PC-3 (cell line): ENCODE results near the gene POSTN. TPM values are rescaled to one million over a fixed set of nuclear protein-coding genes. Genes with fewer than 3 reads are reported as not detected.

Experiments used
- ATAC-seq: fragments of 200-7000 bp; cut with Tn5 transposase; 2 replicates; pipeline ENCODE4 v1.9.1; 2020; ENCODE audit warnings: mild to moderate bottlenecking, moderate library complexity
- BruUV-seq: library from RNA; stranded (reverse); fragments of 400-500 nt; replicated peaks from 2 replicates; lab custom pipeline; 2021; lab: Mats Ljungman, UMichigan
- CTCF ChIA-PET: fragments of 300-600 bp; sonication (Branson Sonifier 250); formaldehyde crosslinking; loops from one replicate; lab custom pipeline; 2022; ENCODE audit warnings: antibody characterized with exemption; lab: Charles Lee
- POLR2A ChIA-PET: fragments of 300-600 bp; sonication (Branson Sonifier 250); formaldehyde crosslinking; loops from one replicate; lab custom pipeline; 2022; ENCODE audit warnings: antibody characterized with exemption; ENCODE audit not compliant: unreplicated experiment; lab: Charles Lee
- DNase-seq: peaks from one replicate; pipeline ENCODE4 v3.0.0-alpha.2; 2015
- H2AFZ ChIP-seq: fragments of 300-600 bp; sonication (generic); 2 replicates; pipeline ENCODE4 v1.6.0; 2016; ENCODE audit warnings: antibody characterized with exemption, low read length
- H3F3A ChIP-seq: fragments of 300-600 bp; sonication (generic); one replicate; pipeline ENCODE4 v1.6.0; 2017; ENCODE audit warnings: antibody characterized with exemption, low read length, control low read depth, mild to moderate bottlenecking; ENCODE audit not compliant: unreplicated experiment
- H3K27ac ChIP-seq: fragments of 300-600 bp; sonication (generic); 2 replicates; pipeline ENCODE4 v1.5.1; 2016; ENCODE audit warnings: mild to moderate bottlenecking, low read length
- H3K27me3 ChIP-seq: fragments of 300-600 bp; sonication (generic); 2 replicates; pipeline ENCODE4 v1.6.1; 2016; ENCODE audit warnings: low read length, mixed read lengths
- H3K36me3 ChIP-seq: fragments of 300-600 bp; sonication (generic); 2 replicates; pipeline ENCODE4 v1.6.1; 2016; ENCODE audit warnings: low read depth, mixed run types, low read length, mixed read lengths
- H3K4me1 ChIP-seq: fragments of 300-600 bp; sonication (generic); 2 replicates; pipeline ENCODE4 v1.5.1; 2016; ENCODE audit warnings: low read length; ENCODE audit not compliant: insufficient read depth
- H3K4me2 ChIP-seq: fragments of 300-600 bp; sonication (generic); 2 replicates; pipeline ENCODE4 v1.6.0; 2016; ENCODE audit warnings: low read length
- H3K4me3 ChIP-seq: fragments of 300-600 bp; sonication (generic); 2 replicates; pipeline ENCODE4 v1.5.1; 2016; ENCODE audit warnings: mild to moderate bottlenecking, low read length, mixed read lengths
- H3K79me2 ChIP-seq: fragments of 300-600 bp; sonication (generic); 2 replicates; pipeline ENCODE4 v1.6.1; 2017; ENCODE audit warnings: low read length, mixed read lengths
- H3K9ac ChIP-seq: fragments of 300-600 bp; sonication (generic); 2 replicates; pipeline ENCODE4 v1.6.0; 2016; ENCODE audit warnings: mild to moderate bottlenecking, low read length
- H3K9me2 ChIP-seq: fragments of 300-600 bp; sonication (generic); replicated peaks from 2 replicates; pipeline ENCODE4 v1.6.1; 2016; ENCODE audit warnings: mixed run types, low read length, mixed read lengths
- H3K9me3 ChIP-seq: fragments of 300-600 bp; sonication (generic); 2 replicates; pipeline ENCODE4 v1.6.1; 2016; ENCODE audit warnings: low read length, mixed read lengths
- H4K20me1 ChIP-seq: fragments of 300-600 bp; sonication (generic); 2 replicates; pipeline ENCODE4 v1.6.1; 2016; ENCODE audit warnings: low read length, mixed read lengths
- CTCF ChIP-seq: fragments of 300-600 bp; sonication (generic); conservative IDR thresholded peaks from 2 replicates; pipeline ENCODE4 v1.5.1; 2017; ENCODE audit warnings: antibody characterized with exemption, low read depth, mild to moderate bottlenecking, low read length
- EZH2 ChIP-seq: fragments of 300-600 bp; sonication (generic); IDR thresholded peaks from one replicate; pipeline ENCODE4 v1.6.1; 2017; ENCODE audit warnings: antibody characterized with exemption, mild to moderate bottlenecking, low read length; ENCODE audit not compliant: unreplicated experiment
- EZH2phosphoT487 ChIP-seq: fragments of 300-600 bp; sonication (generic); IDR thresholded peaks from 2 replicates; pipeline ENCODE4 v1.6.1; 2018; ENCODE audit warnings: mild to moderate bottlenecking, antibody characterized with exemption, low read length, borderline replicate concordance
- intact Hi-C: fragments of 100-400 bp; cut with micrococcal nuclease; formaldehyde crosslinking; loops from 2 replicates; pipeline ENCODE4 v1.9.0; 2023
- total RNA-seq: library from RNA; depleted of rRNA; stranded (reverse); fragments of >200 nt; gene quantifications from 2 replicates; pipeline ENCODE4 v1.2.3, GENCODE V29; 2014

Gene POSTN
- total RNA-seq, 1 experiment from 2014 or later: not detected

GRCh38 chr13:37544995-37545394 lies 53.6 kb downstream of the POSTN start:
- ATAC-seq: no peak
- POLR2A ChIA-PET: interaction anchor here (0.6 kb wide), 1 partner anchor 116 kb away, joined by 12 read pairs; no protein-coding TSS in a partner anchor
- Histone ChIP-seq H4K20me1 (no peaks in the 10 kb centered on the region), H3K9me3 (no peaks in the 10 kb centered on the region), H3K36me3 (no peaks in the 10 kb centered on the region), H3K9ac (no peak overlapping the region), H3K27ac (no peak overlapping the region), H3K9me2 (no peaks in the 10 kb centered on the region), H3F3A (no peaks in the 10 kb centered on the region), H3K27me3 (peaks cover 9% of the 10 kb centered on the region), H2AFZ (no peak overlapping the region), H3K4me2 (no peak overlapping the region), H3K4me1 (no peaks in the 10 kb centered on the region), H3K4me3 (no peak overlapping the region), H3K79me2 (no peaks in the 10 kb centered on the region)
- intact Hi-C loops: no loop called here
- TF ChIP-seq EZH2 (no peak), CTCF (no peak), EZH2phosphoT487 (no peak)
- DNase-seq: no peak
- CTCF ChIA-PET: no interaction called here
- BruUV-seq: no TSS peak

GRCh38 chr13:37539976-37540605 lies 58.5 kb downstream of the POSTN start:
- H3K9ac ChIP-seq: no peak overlapping the region
- ATAC-seq (no peak), DNase-seq (no peak)
- no peak overlapping the region for H3K27ac ChIP-seq
- no peaks in the 10 kb centered on the region for H3K36me3 ChIP-seq
- H2AFZ ChIP-seq: no peak overlapping the region
- POLR2A ChIA-PET: no interaction called here
- CTCF ChIA-PET: no interaction called here
- no peaks in the 10 kb centered on the region for H3K79me2 ChIP-seq
- intact Hi-C loops: no loop called here
- H3K4me3 ChIP-seq: no peak overlapping the region
- no peaks in the 10 kb centered on the region for H3K4me1 ChIP-seq
- H4K20me1 ChIP-seq: no peaks in the 10 kb centered on the region
- H3K27me3 ChIP-seq: peaks cover 9% of the 10 kb centered on the region
- no peaks in the 10 kb centered on the region for H3K9me3 ChIP-seq
- H3K4me2 ChIP-seq: no peak overlapping the region
- no peaks in the 10 kb centered on the region for H3F3A ChIP-seq
- BruUV-seq: no TSS peak
- TF ChIP-seq EZH2phosphoT487 (no peak), EZH2 (no peak), CTCF (no peak)
- no peaks in the 10 kb centered on the region for H3K9me2 ChIP-seq

GRCh38 chr13:37539170-37539569 lies 59.4 kb downstream of the POSTN start:
- Histone ChIP-seq H3K36me3 (no peaks in the 10 kb centered on the region), H3K79me2 (no peaks in the 10 kb centered on the region), H3K4me1 (no peaks in the 10 kb centered on the region), H3K9me3 (no peaks in the 10 kb centered on the region), H3K4me2 (no peak overlapping the region), H3K27ac (no peak overlapping the region), H3K9ac (no peak overlapping the region), H3F3A (no peaks in the 10 kb centered on the region), H4K20me1 (no peaks in the 10 kb centered on the region), H2AFZ (no peak overlapping the region), H3K4me3 (no peak overlapping the region), H3K9me2 (no peaks in the 10 kb centered on the region), H3K27me3 (peaks cover 5% of the 10 kb centered on the region; the same call in 1 of the 2 replicates)
- BruUV-seq: no TSS peak
- TF ChIP-seq CTCF (no peak), EZH2 (no peak), EZH2phosphoT487 (no peak)
- CTCF ChIA-PET: no interaction called here
- ATAC-seq (no peak), DNase-seq (no peak)
- intact Hi-C loops: no loop called here
- POLR2A ChIA-PET: no interaction called here
